Neutrophil (primary cell): ENCODE results near the gene CFAP410.

Experiments
- H3K27ac ChIP-seq: fragments of 200-600 bp; sonication (generic); 2 replicates; pipeline ENCODE4 v1.5.1; 2016; ENCODE audit warnings: mild to moderate bottlenecking, moderate library complexity
- H3K27me3 ChIP-seq: fragments of 200-600 bp; sonication (generic); 2 replicates; pipeline ENCODE4 v1.6.0; 2016; ENCODE audit warnings: mild to moderate bottlenecking
- H3K36me3 ChIP-seq: fragments of 200-600 bp; sonication (generic); 2 replicates; pipeline ENCODE4 v1.5.1; 2017
- H3K4me1 ChIP-seq, 2 experiments: fragments of 200-600 bp in 1 of 2; sonication (generic) in 1 of 2; 1 replicate in 1 of 2; 2 replicates in 1 of 2; pipeline versions ENCODE4 v1.5.1 to v1.6.1; 2013 to 2016; ENCODE audit warnings: low read depth in 1 of 2, low read length in 1 of 2, mild to moderate bottlenecking in 1 of 2, moderate library complexity in 1 of 2; ENCODE audit not compliant: control insufficient read depth in 1 of 2, insufficient read depth in 1 of 2
- H3K4me3 ChIP-seq, 2 experiments: fragments of 200-600 bp in 1 of 2; sonication (generic) in 1 of 2; 1 replicate in 1 of 2; 2 replicates in 1 of 2; pipeline ENCODE4 v1.5.1; 2013 to 2016; ENCODE audit warnings: low read depth in 1 of 2, low read length in 1 of 2, mild to moderate bottlenecking in 1 of 2, moderate library complexity in 1 of 2
- H3K9me3 ChIP-seq: fragments of 200-600 bp; sonication (generic); 2 replicates; pipeline ENCODE4 v1.5.1; 2016
- TF ChIP-seq, protein P1 (sequence below): fragments of 200-600 bp; sonication (generic); IDR thresholded peaks from 2 replicates; pipeline ENCODE4 v1.5.1; 2016; ENCODE audit warnings: antibody characterized with exemption

Gene CFAP410

DNA sequence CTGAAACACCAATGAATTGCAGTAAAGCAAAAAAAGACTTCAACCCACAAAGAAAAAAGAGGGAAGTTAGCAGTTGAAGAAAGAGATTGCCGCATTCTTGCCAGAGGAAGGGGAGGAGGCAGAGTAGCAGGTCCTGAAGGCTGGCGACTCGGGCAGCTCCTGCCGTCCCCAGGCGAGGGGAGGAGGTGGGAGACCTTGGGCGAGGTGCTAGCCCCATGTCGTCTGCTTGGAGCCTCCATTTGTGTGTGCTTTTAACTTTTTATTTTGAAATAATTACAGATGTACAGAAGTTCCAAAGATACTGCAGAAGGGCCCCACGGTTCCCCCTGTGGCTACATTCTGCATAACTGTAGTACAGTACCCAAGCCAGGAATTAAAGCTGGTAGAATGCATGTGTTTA, 21.0 kb upstream of the CFAP410 start:
- TF ChIP-seq, protein P1, sequence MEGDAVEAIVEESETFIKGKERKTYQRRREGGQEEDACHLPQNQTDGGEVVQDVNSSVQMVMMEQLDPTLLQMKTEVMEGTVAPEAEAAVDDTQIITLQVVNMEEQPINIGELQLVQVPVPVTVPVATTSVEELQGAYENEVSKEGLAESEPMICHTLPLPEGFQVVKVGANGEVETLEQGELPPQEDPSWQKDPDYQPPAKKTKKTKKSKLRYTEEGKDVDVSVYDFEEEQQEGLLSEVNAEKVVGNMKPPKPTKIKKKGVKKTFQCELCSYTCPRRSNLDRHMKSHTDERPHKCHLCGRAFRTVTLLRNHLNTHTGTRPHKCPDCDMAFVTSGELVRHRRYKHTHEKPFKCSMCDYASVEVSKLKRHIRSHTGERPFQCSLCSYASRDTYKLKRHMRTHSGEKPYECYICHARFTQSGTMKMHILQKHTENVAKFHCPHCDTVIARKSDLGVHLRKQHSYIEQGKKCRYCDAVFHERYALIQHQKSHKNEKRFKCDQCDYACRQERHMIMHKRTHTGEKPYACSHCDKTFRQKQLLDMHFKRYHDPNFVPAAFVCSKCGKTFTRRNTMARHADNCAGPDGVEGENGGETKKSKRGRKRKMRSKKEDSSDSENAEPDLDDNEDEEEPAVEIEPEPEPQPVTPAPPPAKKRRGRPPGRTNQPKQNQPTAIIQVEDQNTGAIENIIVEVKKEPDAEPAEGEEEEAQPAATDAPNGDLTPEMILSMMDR = no peak
- Histone ChIP-seq H3K36me3 (peaks cover 26% of the 10 kb centered on the region), H3K27ac (peak overlapping the region; percentile 94), H3K27me3 (no peaks in the 10 kb centered on the region), H3K4me3 (peak overlapping the region; percentile 53 to 55), H3K9me3 (no peaks in the 10 kb centered on the region), H3K4me1 (peaks cover 67 to 75% of the 10 kb centered on the region in 2 experiments)

GRCh38 chr21:44359396-44359795, 20.2 kb upstream of the CFAP410 start:
- peaks cover 73 to 82% of the 10 kb centered on the region in 2 experiments for H3K4me1 ChIP-seq
- H3K27ac ChIP-seq = peak overlapping the region; percentile 94
- H3K36me3 ChIP-seq = peaks cover 21% of the 10 kb centered on the region
- TF ChIP-seq, protein P1 = no peak
- H3K9me3 ChIP-seq = no peaks in the 10 kb centered on the region
- no peaks in the 10 kb centered on the region for H3K27me3 ChIP-seq
- peak overlapping the region in 1 of 2 experiments; percentile 55 for H3K4me3 ChIP-seq

DNA sequence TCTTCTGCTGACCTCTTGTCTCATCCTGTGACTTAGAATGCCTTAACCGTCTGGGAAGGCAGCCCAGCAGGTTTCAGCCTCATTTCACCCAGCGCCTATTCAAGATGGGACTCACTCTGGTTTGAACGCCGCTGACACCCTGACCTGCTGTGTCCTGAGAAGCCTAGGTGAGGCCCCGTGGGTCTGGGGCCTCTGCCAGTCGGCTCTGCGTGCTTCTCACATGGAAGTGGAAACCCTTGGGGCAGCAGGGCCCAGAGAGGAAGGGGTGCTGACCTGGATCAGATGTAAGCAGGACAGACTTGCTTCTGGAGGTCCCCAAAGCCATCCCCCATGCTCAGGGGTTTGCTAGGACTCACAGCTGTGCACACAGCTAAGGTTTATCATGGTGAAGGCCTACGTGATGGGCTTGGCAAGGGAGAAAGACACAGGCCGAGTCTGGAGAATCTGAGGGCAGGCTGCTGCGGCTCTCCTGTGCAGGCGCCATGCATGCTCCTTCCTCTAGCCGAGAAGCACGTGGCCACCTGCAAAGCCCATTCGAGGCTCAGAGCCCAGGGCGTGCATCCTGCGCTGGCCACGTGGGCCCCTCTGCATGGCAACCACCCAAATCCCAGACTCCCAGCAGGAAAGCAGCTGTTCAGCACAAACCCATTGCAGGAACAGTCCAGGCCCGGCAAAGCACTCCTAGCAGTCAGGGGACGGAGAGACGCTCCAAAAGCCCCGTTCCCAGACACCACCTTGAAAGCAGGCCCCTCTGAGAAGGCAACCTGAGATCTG, 18.1 kb upstream of the CFAP410 start:
- peak overlapping the region; percentile 94 for H3K27ac ChIP-seq
- no peaks in the 10 kb centered on the region for H3K27me3 ChIP-seq
- TF ChIP-seq, protein P1 = no peak
- H3K36me3 ChIP-seq = peaks cover 18% of the 10 kb centered on the region
- H3K9me3 ChIP-seq = no peaks in the 10 kb centered on the region
- no peak overlapping the region for H3K4me3 ChIP-seq
- peaks cover 83 to 88% of the 10 kb centered on the region in 2 experiments for H3K4me1 ChIP-seq

DNA sequence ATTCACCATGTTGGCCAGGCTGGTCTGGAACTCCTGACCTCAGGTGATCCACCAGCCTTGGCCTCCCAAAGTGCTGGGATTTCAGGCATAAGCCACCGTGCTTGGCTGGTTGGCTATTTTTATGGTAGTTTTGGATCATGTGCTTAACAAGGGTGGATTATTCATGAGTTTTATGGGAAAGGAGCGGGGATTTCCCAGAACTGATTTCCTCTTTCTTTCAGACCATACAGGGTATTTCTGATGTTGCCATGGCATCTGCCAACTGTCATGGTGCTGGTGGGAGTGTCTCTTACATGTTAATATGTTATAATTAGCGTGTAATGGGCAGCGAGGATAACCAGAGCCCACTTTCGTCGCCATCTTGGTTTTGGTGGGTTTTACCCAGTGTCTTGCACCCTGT, 17.4 kb upstream of the CFAP410 start:
- Histone ChIP-seq H3K9me3 (no peaks in the 10 kb centered on the region), H3K4me3 (no peak overlapping the region), H3K27ac (peak overlapping the region; percentile 94), H3K27me3 (no peaks in the 10 kb centered on the region), H3K4me1 (peaks cover 84 to 88% of the 10 kb centered on the region in 2 experiments), H3K36me3 (peaks cover 18% of the 10 kb centered on the region)
- TF ChIP-seq, protein P1 = no peak

DNA sequence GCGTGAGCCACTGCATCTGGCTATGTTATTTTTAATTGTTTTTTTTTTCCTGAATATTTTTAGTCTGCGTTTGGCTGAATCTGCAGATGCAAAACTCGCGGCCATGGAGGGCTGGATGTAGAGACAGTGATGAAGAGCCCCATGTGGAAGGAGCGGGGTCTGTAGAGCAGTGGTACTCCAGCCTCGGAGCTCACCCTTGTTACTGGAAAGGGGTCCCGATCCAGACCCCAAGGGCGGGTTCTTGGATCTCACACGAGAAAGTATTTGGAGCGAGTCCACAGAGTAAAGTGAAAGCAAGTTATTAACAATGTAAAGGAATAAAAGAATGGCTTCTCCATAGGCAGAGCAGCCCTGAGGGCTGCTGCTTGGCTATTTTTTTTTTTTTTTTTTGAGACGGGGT, 17.0 kb upstream of the CFAP410 start:
- TF ChIP-seq, protein P1 = no peak
- Histone ChIP-seq H3K4me1 (peaks cover 84 to 88% of the 10 kb centered on the region in 2 experiments), H3K27ac (peak overlapping the region; percentile 94), H3K4me3 (no peak overlapping the region), H3K27me3 (no peaks in the 10 kb centered on the region), H3K9me3 (no peaks in the 10 kb centered on the region), H3K36me3 (peaks cover 18% of the 10 kb centered on the region)
